HCT116 (cell line): ENCODE measurements around the gene NBAS. TPM values are rescaled to one million over a fixed set of nuclear protein-coding genes. Genes with fewer than 3 reads are reported as not detected.

Source experiments
- ATAC-seq: fragments of 200-7000 bp; cut with Tn5 transposase; 2 replicates; pipeline ENCODE4 v1.9.1; 2020; ENCODE audit warnings: mild to moderate bottlenecking, moderate library complexity
- BruUV-seq: library from RNA; stranded (reverse); fragments of 400-500 nt; replicated peaks from 2 replicates; lab custom pipeline; 2021; lab: Mats Ljungman, UMichigan
- CTCF ChIA-PET: fragments of 300-600 bp; sonication (Branson Sonifier 250); formaldehyde crosslinking; loops from one replicate; lab custom pipeline; 2021; ENCODE audit warnings: antibody characterized with exemption; lab: Charles Lee
- POLR2A ChIA-PET: fragments of 300-600, 350-600 bp; sonication (Branson Sonifier 250); formaldehyde crosslinking; loops from one replicate; lab custom pipeline; 2021; ENCODE audit warnings: antibody characterized with exemption; lab: Charles Lee
- RAD21 ChIA-PET, 2 experiments: fragments of 300-600 bp; sonication (Branson Sonifier 250); formaldehyde crosslinking; loops; one replicate each; lab custom pipeline; 2023; ENCODE audit warnings: low total read pairs in 2 of 2; ENCODE audit not compliant: uncharacterized antibody in 2 of 2, unreplicated experiment in 2 of 2, low non-redundant PET in 1 of 2; lab: Charles Lee
- DNase-seq: peaks from one replicate; pipeline ENCODE4 v3.0.0-alpha.2; 2010; ENCODE audit warnings: low read depth, low spot score
- H2AFZ ChIP-seq: fragments of 200-600 bp; shearing (Covaris generic), sonication (generic); 2 replicates; pipeline ENCODE4 v1.6.1; 2017; ENCODE audit warnings: low read depth, mixed run types, mixed read lengths, antibody characterized with exemption, low read length; ENCODE audit not compliant: poor library complexity, severe bottlenecking
- H3K27ac ChIP-seq: 2 replicates; pipeline ENCODE4 v1.5.1; 2012; ENCODE audit warnings: low read depth, low read length
- H3K27me3 ChIP-seq: fragments of 200-600 bp; sonication (generic); 2 replicates; pipeline ENCODE4 v1.6.1; 2016; ENCODE audit warnings: mixed run types, low read length, mixed read lengths; ENCODE audit not compliant: insufficient read depth
- H3K36me3 ChIP-seq, 2 experiments: fragments of 200-500 bp in 1 of 2; fragments of 200-600 bp in 1 of 2; sonication (Bioruptor generic) in 1 of 2; sonication (generic) in 1 of 2; 2 replicates each; pipeline versions ENCODE4 v1.5.1 to v1.6.1; 2014 to 2016; ENCODE audit warnings: low read length in 2 of 2, inconsistent platforms in 1 of 2, mixed read lengths in 1 of 2, mixed run types in 1 of 2; ENCODE audit not compliant: insufficient read depth in 2 of 2, control insufficient read depth in 1 of 2
- H3K4me1 ChIP-seq, 2 experiments: fragments of 200-600 bp in 1 of 2; sonication (generic) in 1 of 2; 2 replicates each; pipeline versions ENCODE4 v1.5.1 to v1.6.1; 2012 to 2017; ENCODE audit warnings: low read length in 2 of 2, inconsistent platforms in 1 of 2, mild to moderate bottlenecking in 1 of 2, mixed read lengths in 1 of 2, mixed run types in 1 of 2, moderate library complexity in 1 of 2; ENCODE audit not compliant: insufficient read depth in 2 of 2, control insufficient read depth in 1 of 2
- H3K4me2 ChIP-seq: fragments of 200-600 bp; sonication (generic); 2 replicates; pipeline ENCODE4 v1.6.1; 2017; ENCODE audit warnings: mixed run types, low read length, mixed read lengths
- H3K4me3 ChIP-seq, 2 experiments: fragments of 200-600 bp in 1 of 2; sonication (generic) in 1 of 2; replicated peaks in 1 of 2; 2 replicates each; pipeline ENCODE4 v1.5.1; 2011 to 2016; ENCODE audit warnings: low read length in 2 of 2, control low read depth in 1 of 2, low read depth in 1 of 2, mild to moderate bottlenecking in 1 of 2, mixed read lengths in 1 of 2, mixed run types in 1 of 2
- H3K79me2 ChIP-seq: fragments of 200-600 bp; sonication (generic); 2 replicates; pipeline ENCODE4 v1.6.1; 2017; ENCODE audit warnings: mild to moderate bottlenecking, mixed run types, low read length, moderate library complexity, mixed read lengths; ENCODE audit not compliant: insufficient read depth
- H3K9ac ChIP-seq: fragments of 200-600 bp; sonication (generic); 2 replicates; pipeline ENCODE4 v1.6.1; 2016; ENCODE audit warnings: low read length, mixed read lengths
- H3K9me2 ChIP-seq: fragments of 200-600 bp; sonication (generic), shearing (Covaris generic); 2 replicates; pipeline ENCODE4 v1.6.1; 2017; ENCODE audit warnings: mixed run types, mild to moderate bottlenecking, moderate library complexity; ENCODE audit not compliant: insufficient read depth
- H3K9me3 ChIP-seq, 2 experiments: fragments of 200-500 bp in 1 of 2; fragments of 200-600 bp in 1 of 2; sonication (Bioruptor generic) in 1 of 2; sonication (generic) in 1 of 2; 2 replicates each; pipeline ENCODE4 v1.6.1; 2014 to 2017; ENCODE audit warnings: low read length in 2 of 2, mixed read lengths in 2 of 2, inconsistent platforms in 1 of 2, low read depth in 1 of 2, mild to moderate bottlenecking in 1 of 2, mixed run types in 1 of 2, moderate library complexity in 1 of 2; ENCODE audit not compliant: control insufficient read depth in 1 of 2, insufficient read depth in 1 of 2
- H4K20me1 ChIP-seq: fragments of 200-600 bp; sonication (generic), shearing (Covaris generic); 2 replicates; pipeline ENCODE4 v1.6.1; 2017; ENCODE audit warnings: mixed run types, mild to moderate bottlenecking, moderate library complexity; ENCODE audit not compliant: insufficient read depth
- CBX3 ChIP-seq: IDR thresholded peaks from 2 replicates; pipeline ENCODE4 v1.6.1; 2012; ENCODE audit warnings: low read depth
- EZH2 ChIP-seq: fragments of 200-600 bp; sonication (generic); IDR thresholded peaks from 2 replicates; pipeline ENCODE4 v1.6.1; 2017; ENCODE audit warnings: antibody characterized with exemption, mixed run types
- EZH2phosphoT487 ChIP-seq: fragments of 200-600 bp; IDR thresholded peaks from 2 replicates; pipeline ENCODE4 v1.6.1; 2018; ENCODE audit warnings: antibody characterized with exemption, borderline replicate concordance
- FOSL1 ChIP-seq: IDR thresholded peaks from 2 replicates; pipeline ENCODE4 v1.6.1; 2012; ENCODE audit warnings: low read depth
- JUND ChIP-seq: IDR thresholded peaks from 2 replicates; pipeline ENCODE4 v1.6.1; 2012
- POLR2A ChIP-seq: IDR thresholded peaks from 2 replicates; pipeline ENCODE4 v1.7.0; 2011; ENCODE audit warnings: borderline replicate concordance; ENCODE audit not compliant: insufficient read depth, insufficient read length; ENCODE audit errors: extremely low read depth
- POLR2AphosphoS5 ChIP-seq: IDR thresholded peaks from 2 replicates; pipeline ENCODE4 v1.6.1; 2011; ENCODE audit warnings: mild to moderate bottlenecking, low read depth, low read length, moderate library complexity
- RAD21 ChIP-seq: IDR thresholded peaks from 2 replicates; pipeline ENCODE4 v1.6.1; 2012; ENCODE audit warnings: low read depth, mild to moderate bottlenecking
- SIN3A ChIP-seq: IDR thresholded peaks from 2 replicates; pipeline ENCODE4 v1.6.1; 2012; ENCODE audit warnings: low read depth
- SP1 ChIP-seq: IDR thresholded peaks from 2 replicates; pipeline ENCODE4 v1.6.1; 2012; ENCODE audit warnings: low read depth
- SRF ChIP-seq: IDR thresholded peaks from 2 replicates; pipeline ENCODE4 v1.6.1; 2012; ENCODE audit warnings: low read depth
- TCF7L2 ChIP-seq: IDR thresholded peaks from 2 replicates; pipeline ENCODE4 v1.7.0; 2011; ENCODE audit warnings: borderline replicate concordance, inconsistent platforms; ENCODE audit not compliant: insufficient read depth, insufficient read length; ENCODE audit errors: extremely low read depth
- YY1 ChIP-seq: IDR thresholded peaks from 2 replicates; pipeline ENCODE4 v1.6.1; 2011; ENCODE audit warnings: low read length, low read depth, moderate library complexity, mild to moderate bottlenecking; ENCODE audit not compliant: insufficient replicate concordance; ENCODE audit errors: extremely low read depth
- ZFX ChIP-seq: fragments of 450-650 bp; IDR thresholded peaks from 2 replicates; pipeline ENCODE4 v1.6.1; 2017
- ZNF274 ChIP-seq: fragments of 200-500 bp; sonication (Bioruptor generic); IDR thresholded peaks from 2 replicates; pipeline ENCODE4 v1.6.1; 2014; ENCODE audit warnings: mild to moderate bottlenecking, low read depth, low read length, inconsistent platforms
- intact Hi-C: fragments of 100-400 bp; cut with micrococcal nuclease; formaldehyde crosslinking; loops from 2 replicates; pipeline ENCODE4 v1.10.0; 2022
- total RNA-seq: library from RNA; stranded (reverse); gene quantifications from one replicate; pipeline ENCODE4 v1.2.1, GENCODE V29; 2021; ENCODE audit not compliant: unreplicated experiment
- TF ChIP-seq, protein P1 (sequence below): IDR thresholded peaks from 2 replicates; pipeline ENCODE4 v1.6.1; 2012
- TF ChIP-seq, protein P2 (sequence below): IDR thresholded peaks from 2 replicates; pipeline ENCODE4 v1.6.1; 2012
- TF ChIP-seq, protein P3 (sequence below): IDR thresholded peaks from 2 replicates; pipeline ENCODE4 v1.6.1; 2012; ENCODE audit warnings: low read depth
- TF ChIP-seq, protein P4 (sequence below), 3 experiments: fragments of 200-600 bp in 1 of 3; sonication (generic) in 1 of 3; IDR thresholded peaks in 2 of 3; conservative IDR thresholded peaks in 1 of 3; 2 replicates each; pipeline ENCODE4 v1.5.1; 2012 to 2017; ENCODE audit warnings: low read depth in 2 of 3, low read length in 2 of 3, antibody characterized with exemption in 1 of 3, borderline replicate concordance in 1 of 3, control low read depth in 1 of 3, mild to moderate bottlenecking in 1 of 3, mixed read lengths in 1 of 3, mixed run types in 1 of 3, moderate library complexity in 1 of 3; ENCODE audit not compliant: insufficient read depth in 1 of 3

Gene NBAS
- total RNA-seq, 1 experiment from 2014 or later = 32.8 TPM

DNA sequence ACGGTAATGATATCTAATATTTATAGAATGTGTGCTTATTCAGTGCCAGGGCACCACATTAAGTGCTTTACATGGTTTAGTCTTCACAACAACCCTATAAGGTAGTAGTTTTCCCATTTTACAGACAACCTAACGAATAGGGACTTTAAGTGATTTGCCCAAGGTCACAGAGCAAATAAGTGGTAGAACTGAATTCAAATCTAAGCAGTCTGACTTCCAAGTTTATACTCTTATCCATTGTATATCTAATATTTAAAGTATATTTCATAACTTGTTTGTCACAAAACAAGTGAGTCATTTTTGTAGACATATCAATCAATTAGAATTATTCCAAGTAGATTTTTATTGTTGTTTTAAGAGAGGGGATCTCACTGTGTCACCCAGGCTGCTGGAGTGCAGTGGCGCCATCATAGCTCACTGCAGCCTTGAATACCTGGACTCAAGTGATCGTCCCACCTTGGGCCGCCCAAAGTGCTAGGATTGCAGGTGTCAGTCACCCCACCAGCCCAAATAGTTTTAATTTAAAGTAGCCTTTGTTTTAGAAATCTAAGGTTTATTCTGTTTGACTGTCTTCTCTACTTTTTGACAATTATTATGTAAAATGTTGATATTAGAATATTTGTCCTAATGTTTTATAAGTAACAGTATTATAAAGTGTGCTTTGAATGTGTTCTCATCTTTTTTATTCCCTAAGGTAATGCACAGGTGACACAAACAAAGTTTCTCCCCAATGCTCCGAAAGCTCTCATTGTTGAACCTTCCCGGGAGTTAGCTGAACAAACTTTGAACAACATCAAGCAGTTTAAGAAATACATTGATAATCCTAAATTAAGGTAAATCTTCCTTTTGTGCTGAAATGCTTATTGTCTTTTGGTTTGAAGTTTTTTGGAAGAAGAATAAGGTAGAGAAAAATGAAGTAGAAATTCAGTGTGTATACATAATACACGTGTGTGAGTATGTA is 45.6 kb upstream of the NBAS start:
- CTCF ChIA-PET = no interaction called here
- intact Hi-C loops = no loop called here
- DNase-seq (no peak), ATAC-seq (no peak)
- Histone ChIP-seq H3K9ac (no peak overlapping the region), H3K4me1 (no peaks in the 10 kb centered on the region), H3K79me2 (no peaks in the 10 kb centered on the region), H2AFZ (no peak overlapping the region), H3K27me3 (no peaks in the 10 kb centered on the region), H3K36me3 (peaks cover 57 to 61% of the 10 kb centered on the region in 2 experiments), H4K20me1 (no peaks in the 10 kb centered on the region), H3K4me2 (no peak overlapping the region), H3K9me2 (no peaks in the 10 kb centered on the region), H3K4me3 (no peak overlapping the region), H3K9me3 (no peaks in the 10 kb centered on the region), H3K27ac (no peak overlapping the region)
- RAD21 ChIA-PET = no interaction called here
- no TSS peak for BruUV-seq
- TF ChIP-seq, protein P1, sequence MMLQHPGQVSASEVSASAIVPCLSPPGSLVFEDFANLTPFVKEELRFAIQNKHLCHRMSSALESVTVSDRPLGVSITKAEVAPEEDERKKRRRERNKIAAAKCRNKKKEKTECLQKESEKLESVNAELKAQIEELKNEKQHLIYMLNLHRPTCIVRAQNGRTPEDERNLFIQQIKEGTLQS = no peak
- no peak for TF ChIP-seq SRF
- TF ChIP-seq SP1 = no peak
- TF ChIP-seq POLR2AphosphoS5 = no peak
- TF ChIP-seq CBX3 = no peak
- no peak for TF ChIP-seq SIN3A
- no peak for TF ChIP-seq RAD21
- TF ChIP-seq, protein P2, sequence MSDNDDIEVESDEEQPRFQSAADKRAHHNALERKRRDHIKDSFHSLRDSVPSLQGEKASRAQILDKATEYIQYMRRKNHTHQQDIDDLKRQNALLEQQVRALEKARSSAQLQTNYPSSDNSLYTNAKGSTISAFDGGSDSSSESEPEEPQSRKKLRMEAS = no peak
- no peak for TF ChIP-seq JUND
- TF ChIP-seq ZFX = no peak
- no peak for TF ChIP-seq EZH2
- no peak for TF ChIP-seq TCF7L2
- TF ChIP-seq EZH2phosphoT487 = no peak
- no peak for TF ChIP-seq POLR2A
- TF ChIP-seq ZNF274 = no peak
- TF ChIP-seq FOSL1 = no peak
- TF ChIP-seq, protein P3, sequence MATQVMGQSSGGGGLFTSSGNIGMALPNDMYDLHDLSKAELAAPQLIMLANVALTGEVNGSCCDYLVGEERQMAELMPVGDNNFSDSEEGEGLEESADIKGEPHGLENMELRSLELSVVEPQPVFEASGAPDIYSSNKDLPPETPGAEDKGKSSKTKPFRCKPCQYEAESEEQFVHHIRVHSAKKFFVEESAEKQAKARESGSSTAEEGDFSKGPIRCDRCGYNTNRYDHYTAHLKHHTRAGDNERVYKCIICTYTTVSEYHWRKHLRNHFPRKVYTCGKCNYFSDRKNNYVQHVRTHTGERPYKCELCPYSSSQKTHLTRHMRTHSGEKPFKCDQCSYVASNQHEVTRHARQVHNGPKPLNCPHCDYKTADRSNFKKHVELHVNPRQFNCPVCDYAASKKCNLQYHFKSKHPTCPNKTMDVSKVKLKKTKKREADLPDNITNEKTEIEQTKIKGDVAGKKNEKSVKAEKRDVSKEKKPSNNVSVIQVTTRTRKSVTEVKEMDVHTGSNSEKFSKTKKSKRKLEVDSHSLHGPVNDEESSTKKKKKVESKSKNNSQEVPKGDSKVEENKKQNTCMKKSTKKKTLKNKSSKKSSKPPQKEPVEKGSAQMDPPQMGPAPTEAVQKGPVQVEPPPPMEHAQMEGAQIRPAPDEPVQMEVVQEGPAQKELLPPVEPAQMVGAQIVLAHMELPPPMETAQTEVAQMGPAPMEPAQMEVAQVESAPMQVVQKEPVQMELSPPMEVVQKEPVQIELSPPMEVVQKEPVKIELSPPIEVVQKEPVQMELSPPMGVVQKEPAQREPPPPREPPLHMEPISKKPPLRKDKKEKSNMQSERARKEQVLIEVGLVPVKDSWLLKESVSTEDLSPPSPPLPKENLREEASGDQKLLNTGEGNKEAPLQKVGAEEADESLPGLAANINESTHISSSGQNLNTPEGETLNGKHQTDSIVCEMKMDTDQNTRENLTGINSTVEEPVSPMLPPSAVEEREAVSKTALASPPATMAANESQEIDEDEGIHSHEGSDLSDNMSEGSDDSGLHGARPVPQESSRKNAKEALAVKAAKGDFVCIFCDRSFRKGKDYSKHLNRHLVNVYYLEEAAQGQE = no peak
- TF ChIP-seq, protein P4, sequence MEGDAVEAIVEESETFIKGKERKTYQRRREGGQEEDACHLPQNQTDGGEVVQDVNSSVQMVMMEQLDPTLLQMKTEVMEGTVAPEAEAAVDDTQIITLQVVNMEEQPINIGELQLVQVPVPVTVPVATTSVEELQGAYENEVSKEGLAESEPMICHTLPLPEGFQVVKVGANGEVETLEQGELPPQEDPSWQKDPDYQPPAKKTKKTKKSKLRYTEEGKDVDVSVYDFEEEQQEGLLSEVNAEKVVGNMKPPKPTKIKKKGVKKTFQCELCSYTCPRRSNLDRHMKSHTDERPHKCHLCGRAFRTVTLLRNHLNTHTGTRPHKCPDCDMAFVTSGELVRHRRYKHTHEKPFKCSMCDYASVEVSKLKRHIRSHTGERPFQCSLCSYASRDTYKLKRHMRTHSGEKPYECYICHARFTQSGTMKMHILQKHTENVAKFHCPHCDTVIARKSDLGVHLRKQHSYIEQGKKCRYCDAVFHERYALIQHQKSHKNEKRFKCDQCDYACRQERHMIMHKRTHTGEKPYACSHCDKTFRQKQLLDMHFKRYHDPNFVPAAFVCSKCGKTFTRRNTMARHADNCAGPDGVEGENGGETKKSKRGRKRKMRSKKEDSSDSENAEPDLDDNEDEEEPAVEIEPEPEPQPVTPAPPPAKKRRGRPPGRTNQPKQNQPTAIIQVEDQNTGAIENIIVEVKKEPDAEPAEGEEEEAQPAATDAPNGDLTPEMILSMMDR (IDR thresholded peaks at IDR 0.05 in 2 of 3, conservative IDR thresholded peaks at IDR 0.05 in 1 of 3; ENCODE audit: borderline replicate concordance in 1 of 3, insufficient read depth in 1 of 3, low read depth in 2 of 3, low read length in 2 of 3) = no peak
- TF ChIP-seq YY1 = no peak
- POLR2A ChIA-PET = no interaction called here
